SU-DHL-6 (cell line): ENCODE measurements around the gene SNX27.

ENCODE experiments used
- H2AFZ ChIP-seq: fragments of 200-600 bp; sonication (generic); 2 replicates; pipeline ENCODE4 v1.6.1; 2014; ENCODE audit warnings: low read depth, mild to moderate bottlenecking, moderate library complexity, mixed read lengths, antibody characterized with exemption, low read length; ENCODE audit not compliant: severe bottlenecking
- H3F3A ChIP-seq: fragments of 200-600 bp; shearing (Covaris generic); 2 replicates; pipeline ENCODE4 v1.6.0; 2016; ENCODE audit warnings: antibody characterized with exemption, mild to moderate bottlenecking; ENCODE audit not compliant: insufficient read depth
- H3K27ac ChIP-seq: fragments of 200-600 bp; sonication (generic); 2 replicates; pipeline ENCODE4 v1.5.1; 2016; ENCODE audit warnings: low read depth, mild to moderate bottlenecking, low read length, moderate library complexity, mixed read lengths
- H3K27me3 ChIP-seq: fragments of 200-600 bp; sonication (generic), shearing (Covaris generic); 2 replicates; pipeline ENCODE4 v1.6.0; 2014; ENCODE audit warnings: mild to moderate bottlenecking, low read length
- H3K36me3 ChIP-seq: fragments of 200-600 bp; sonication (generic); 2 replicates; pipeline ENCODE4 v1.6.1; 2014; ENCODE audit warnings: mild to moderate bottlenecking, low read length, mixed read lengths
- H3K4me2 ChIP-seq: fragments of 300-600, 200-600 bp; shearing (Covaris generic), sonication (generic); 2 replicates; pipeline ENCODE4 v1.6.0; 2014; ENCODE audit warnings: low read length, low read depth, mild to moderate bottlenecking; ENCODE audit not compliant: poor library complexity, severe bottlenecking
- H3K4me3 ChIP-seq: fragments of 200-600 bp; sonication (generic); 2 replicates; pipeline ENCODE4 v1.5.1; 2014; ENCODE audit warnings: antibody characterized with exemption, low read length, mild to moderate bottlenecking, mixed read lengths; ENCODE audit not compliant: insufficient read depth, poor library complexity, severe bottlenecking
- H3K79me2 ChIP-seq: fragments of 200-600 bp; sonication (generic); 2 replicates; pipeline ENCODE4 v1.6.1; 2014; ENCODE audit warnings: mild to moderate bottlenecking, low read length, moderate library complexity; ENCODE audit not compliant: insufficient read depth
- H3K9ac ChIP-seq: fragments of 200-600 bp; sonication (generic); 2 replicates; pipeline ENCODE4 v1.7.0; 2014; ENCODE audit warnings: mild to moderate bottlenecking, low read length
- H3K9me2 ChIP-seq: fragments of 200-600 bp; sonication (generic); replicated peaks from 2 replicates; pipeline ENCODE4 v1.6.1; 2014; ENCODE audit warnings: low read length; ENCODE audit not compliant: insufficient read depth
- H3K9me3 ChIP-seq: fragments of 200-600 bp; sonication (generic); 2 replicates; pipeline ENCODE4 v1.6.1; 2014; ENCODE audit warnings: low read length, mixed read lengths; ENCODE audit not compliant: insufficient read depth
- H4K20me1 ChIP-seq: fragments of 200-600 bp; sonication (generic); 2 replicates; pipeline ENCODE4 v1.6.1; 2014; ENCODE audit warnings: low read depth, mild to moderate bottlenecking, antibody characterized with exemption, low read length, moderate library complexity, mixed read lengths
- CTCF ChIP-seq: fragments of 200-600 bp; sonication (generic); IDR thresholded peaks from one replicate; pipeline ENCODE4 v1.5.1; 2017; ENCODE audit warnings: antibody characterized with exemption, mild to moderate bottlenecking, low read length, moderate library complexity; ENCODE audit not compliant: insufficient read depth, poor library complexity, severe bottlenecking
- EZH2phosphoT487 ChIP-seq: fragments of 200-600 bp; sonication (generic), shearing (Covaris generic); conservative IDR thresholded peaks from 2 replicates; pipeline ENCODE4 v1.6.1; 2018; ENCODE audit warnings: mild to moderate bottlenecking, antibody characterized with exemption, low read length, moderate library complexity, mixed read lengths

The SNX27 gene

DNA sequence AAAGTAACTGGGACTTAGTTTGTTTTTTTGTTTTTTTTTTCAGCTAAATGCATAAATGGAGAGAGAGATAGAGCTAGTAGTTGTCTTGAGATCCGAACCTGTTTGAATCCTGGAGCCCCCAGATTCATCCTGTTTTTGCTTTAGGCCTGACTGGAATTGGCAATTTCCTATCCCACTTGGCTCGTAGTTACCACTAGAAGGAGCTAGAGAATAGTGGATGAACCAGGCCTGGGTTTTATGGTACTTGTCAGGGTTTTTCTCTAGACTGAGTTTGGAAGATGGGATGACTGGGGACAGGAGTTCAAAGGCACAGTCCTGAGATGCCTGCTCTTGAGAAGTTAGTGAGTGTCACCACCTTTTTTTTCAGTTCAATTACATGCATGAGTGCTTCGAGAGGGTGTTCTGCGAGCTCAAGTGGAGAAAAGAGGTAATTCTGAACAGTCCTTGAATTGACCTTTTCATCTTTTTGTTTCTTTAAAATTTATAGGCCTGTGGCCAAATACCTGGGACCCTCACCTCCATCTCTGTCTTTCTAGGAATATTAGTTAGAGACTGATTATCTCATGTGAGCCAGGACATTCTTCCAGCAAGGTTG, 81.3 kb downstream of the SNX27 start:
- H2AFZ ChIP-seq, result no peak overlapping the region
- no peak overlapping the region for H3K4me3 ChIP-seq
- H3K27ac ChIP-seq, result no peak overlapping the region
- H3K9me2 ChIP-seq, result no peaks in the 10 kb centered on the region
- TF ChIP-seq EZH2phosphoT487, result no peak
- TF ChIP-seq CTCF, result peak; percentile 19
- no peaks in the 10 kb centered on the region for H4K20me1 ChIP-seq
- no peaks in the 10 kb centered on the region for H3F3A ChIP-seq
- H3K9me3 ChIP-seq, result no peaks in the 10 kb centered on the region
- H3K79me2 ChIP-seq, result no peaks in the 10 kb centered on the region
- no peaks in the 10 kb centered on the region for H3K27me3 ChIP-seq
- no peak overlapping the region for H3K9ac ChIP-seq
- peaks cover 5% of the 10 kb centered on the region; the same call in 1 of the 2 replicates for H3K36me3 ChIP-seq
- H3K4me2 ChIP-seq, result no peak overlapping the region

- TF ChIP-seq CTCF (no peak), EZH2phosphoT487 (no peak)
- Histone ChIP-seq H2AFZ (no peak overlapping the region), H3K27ac (no peak overlapping the region), H4K20me1 (no peaks in the 10 kb centered on the region), H3K79me2 (no peaks in the 10 kb centered on the region), H3K9ac (no peak overlapping the region), H3K27me3 (no peaks in the 10 kb centered on the region), H3K4me2 (no peak overlapping the region), H3K36me3 (no peaks in the 10 kb centered on the region), H3K9me3 (no peaks in the 10 kb centered on the region), H3K4me3 (no peak overlapping the region), H3F3A (no peaks in the 10 kb centered on the region), H3K9me2 (no peaks in the 10 kb centered on the region)
These were observed 89.7 kb downstream of the SNX27 start for GRCh38 chr1:151701515-151701914.

DNA sequence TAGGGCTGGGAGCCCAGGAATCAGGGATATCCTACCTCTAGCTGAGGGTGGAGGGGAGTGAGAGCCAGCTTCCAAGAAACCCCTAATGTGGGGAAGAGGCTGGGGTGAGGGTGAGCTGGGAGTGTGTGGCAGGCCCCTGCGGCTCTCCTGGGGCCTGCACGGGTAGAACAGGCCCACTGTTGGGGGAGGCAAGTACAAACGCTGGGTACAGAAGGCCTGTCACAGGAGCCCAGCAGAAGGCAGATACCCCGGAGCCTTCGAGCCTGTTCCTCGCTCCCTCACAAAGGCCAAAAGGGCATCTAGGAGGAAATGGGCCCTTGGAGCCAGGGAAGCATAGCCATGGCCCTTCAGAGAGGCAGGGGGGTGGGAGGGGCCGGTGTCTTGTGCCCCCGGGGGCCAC, 91.1 kb downstream of the SNX27 start:
- Histone ChIP-seq H3K9ac (no peak overlapping the region), H3K4me2 (no peak overlapping the region), H2AFZ (no peak overlapping the region), H3K27ac (no peak overlapping the region), H3K9me2 (no peaks in the 10 kb centered on the region), H3K9me3 (no peaks in the 10 kb centered on the region), H3F3A (no peaks in the 10 kb centered on the region), H3K27me3 (no peaks in the 10 kb centered on the region), H3K79me2 (no peaks in the 10 kb centered on the region), H3K4me3 (no peak overlapping the region), H3K36me3 (no peaks in the 10 kb centered on the region), H4K20me1 (no peaks in the 10 kb centered on the region)
- TF ChIP-seq CTCF (no peak), EZH2phosphoT487 (no peak)
